GM21360 (cell line): ENCODE results near the gene CEMIP2.

ENCODE experiments used
- ATAC-seq: cut with Tn5 transposase; IDR thresholded peaks from one replicate; pipeline ENCODE4 v1.9.1; 2021; ENCODE audit warnings: mild to moderate bottlenecking, moderate library complexity; ENCODE audit not compliant: unreplicated experiment

CEMIP2 gene

GRCh38 chr9:71770170-71770569 lies 1.9 kb upstream of the CEMIP2 start:
- no peak for ATAC-seq

- ATAC-seq: peak; percentile 30
Observed at GRCh38 chr9:71769175-71770161, 1.2 kb upstream of the CEMIP2 start.

GRCh38 chr9:71767776-71768321 lies 464 bp downstream of the CEMIP2 start:
- no peak for ATAC-seq

- ATAC-seq: no peak
Observed at GRCh38 chr9:71767163-71767775, 1.0 kb downstream of the CEMIP2 start.

- no peak for ATAC-seq
Observed at GRCh38 chr9:71766663-71767062, 1.6 kb downstream of the CEMIP2 start.

GRCh38 chr9:71765693-71766092 lies 2.6 kb downstream of the CEMIP2 start:
- ATAC-seq: no peak

GRCh38 chr9:71764891-71765290 lies 3.4 kb downstream of the CEMIP2 start:
- no peak for ATAC-seq

GRCh38 chr9:71764463-71764862 lies 3.9 kb downstream of the CEMIP2 start:
- ATAC-seq: no peak

- ATAC-seq: no peak
Observed at GRCh38 chr9:71763832-71764231, 4.5 kb downstream of the CEMIP2 start.

- no peak for ATAC-seq
Observed at GRCh38 chr9:71762900-71763653, 5.2 kb downstream of the CEMIP2 start.

- ATAC-seq: no peak
Observed at GRCh38 chr9:71761938-71762353, 6.4 kb downstream of the CEMIP2 start.

GRCh38 chr9:71760901-71761300 lies 7.4 kb downstream of the CEMIP2 start:
- ATAC-seq: no peak

- ATAC-seq: no peak
Observed at GRCh38 chr9:71758785-71759184, 9.5 kb downstream of the CEMIP2 start.

- no peak for ATAC-seq
Observed at GRCh38 chr9:71758277-71758676, 10.0 kb downstream of the CEMIP2 start.

- no peak for ATAC-seq
Observed at GRCh38 chr9:71756753-71757152, 11.6 kb downstream of the CEMIP2 start.

- no peak for ATAC-seq
Observed at GRCh38 chr9:71755869-71756268, 12.4 kb downstream of the CEMIP2 start.

- no peak for ATAC-seq
Observed at GRCh38 chr9:71755230-71755629, 13.1 kb downstream of the CEMIP2 start.

GRCh38 chr9:71754151-71754550 lies 14.2 kb downstream of the CEMIP2 start:
- no peak for ATAC-seq

- ATAC-seq: no peak
Observed at GRCh38 chr9:71752928-71753327, 15.4 kb downstream of the CEMIP2 start.

- ATAC-seq: no peak
Observed at GRCh38 chr9:71752352-71752751, 16.0 kb downstream of the CEMIP2 start.

- ATAC-seq: no peak
Observed at GRCh38 chr9:71748280-71748743, 20.0 kb downstream of the CEMIP2 start.
